Upper lobe of right lung (tissue), 1 donor: Measurements from ENCODE around the gene HOXA10. TPM values are rescaled to one million over a fixed set of nuclear protein-coding genes. Genes with fewer than 3 reads are reported as not detected.

ENCODE experiments used
- ATAC-seq: fragments of 200-7000 bp; cut with Tn5 transposase; one replicate; pipeline ENCODE4 v1.9.1; 2020; ENCODE audit warnings: mild to moderate bottlenecking, moderate library complexity
- DNase-seq: peaks from one replicate; pipeline ENCODE4 v3.0.0-alpha.2; 2020
- H3K27ac ChIP-seq: fragments of 200-600 bp; one replicate; pipeline ENCODE4 v1.8.0; 2022
- H3K27me3 ChIP-seq: fragments of 200-600 bp; one replicate; pipeline ENCODE4 v1.8.0; 2022; ENCODE audit warnings: mild to moderate bottlenecking
- H3K36me3 ChIP-seq: fragments of 200-600 bp; one replicate; pipeline ENCODE4 v1.8.0; 2022
- H3K4me1 ChIP-seq: fragments of 200-600 bp; one replicate; pipeline ENCODE4 v1.8.0; 2022
- H3K4me3 ChIP-seq: fragments of 200-600 bp; one replicate; pipeline ENCODE4 v1.8.0; 2022; ENCODE audit warnings: mild to moderate bottlenecking
- H3K9me3 ChIP-seq: fragments of 200-600 bp; one replicate; pipeline ENCODE4 v1.8.0; 2022
- intact Hi-C: fragments of 100-400 bp; cut with DNase I; formaldehyde crosslinking; loops from one replicate; pipeline ENCODE4 v1.11.0; 2022
- total RNA-seq: library from RNA; stranded (reverse); fragmentation: NEBNext Ultra II Directional; extraction: Animal tissue kit (Norgen Biotek cat#: 25700); gene quantifications from one replicate; pipeline ENCODE4 v1.2.1, GENCODE V29; 2021
- TF ChIP-seq, protein P1 (sequence below): fragments of 200-600 bp; IDR thresholded peaks from one replicate; pipeline ENCODE4 v1.8.0; 2022; ENCODE audit warnings: antibody characterized with exemption
- donor health status: DM: no; HTN: yes; CAD: no; lungs with severe emphysema.

HOXA10 gene
- total RNA-seq, 1 donor from 2014 or later = 0.38 TPM

DNA sequence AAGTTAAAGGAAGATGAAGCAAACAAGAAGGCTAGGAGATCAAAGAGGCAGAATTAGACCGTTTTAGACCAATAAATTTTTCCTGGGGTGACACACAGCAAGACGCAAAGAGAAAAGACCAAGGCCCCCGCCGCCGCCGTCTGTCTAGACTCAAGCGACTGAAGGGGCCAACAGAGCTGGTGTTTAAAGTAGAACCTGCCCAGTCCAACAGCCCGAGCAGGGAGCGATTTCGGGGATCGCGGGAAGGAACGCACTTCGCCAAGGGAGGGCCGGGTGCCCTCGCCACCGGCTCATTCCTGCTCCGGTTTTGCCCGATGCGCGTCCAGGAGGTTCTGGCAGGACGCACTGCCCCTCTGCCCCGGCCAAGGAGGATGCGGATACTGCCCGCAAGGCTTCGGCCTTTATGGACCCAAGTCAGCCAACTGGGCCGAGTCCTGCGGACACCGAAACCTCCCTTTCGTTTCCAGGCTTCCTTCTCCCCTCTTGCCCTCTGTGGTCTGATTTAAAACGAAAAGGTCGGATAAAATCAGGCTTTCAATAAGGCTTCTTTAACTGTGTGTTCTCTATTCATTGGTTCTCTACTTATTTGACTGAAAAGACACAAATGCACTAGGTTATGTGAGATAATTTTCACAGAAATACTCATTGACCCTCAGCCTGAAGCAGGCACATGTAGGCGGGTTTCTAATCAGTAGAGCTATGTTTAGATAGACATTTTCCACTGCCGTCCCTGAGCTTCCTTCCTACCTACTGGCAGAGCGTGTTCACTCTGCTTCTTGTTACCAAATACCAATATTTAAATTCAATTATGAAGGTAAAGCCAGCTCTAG lies 15.5 kb downstream of the HOXA10 start:
- Histone ChIP-seq H3K4me3 (no peak overlapping the region), H3K27ac (no peak overlapping the region), H3K4me1 (peaks cover 28% of the 10 kb centered on the region), H3K9me3 (no peaks in the 10 kb centered on the region), H3K36me3 (no peaks in the 10 kb centered on the region), H3K27me3 (peaks cover 90% of the 10 kb centered on the region)
- peak; percentile 64 for DNase-seq
- no peak for ATAC-seq
- TF ChIP-seq, protein P1, sequence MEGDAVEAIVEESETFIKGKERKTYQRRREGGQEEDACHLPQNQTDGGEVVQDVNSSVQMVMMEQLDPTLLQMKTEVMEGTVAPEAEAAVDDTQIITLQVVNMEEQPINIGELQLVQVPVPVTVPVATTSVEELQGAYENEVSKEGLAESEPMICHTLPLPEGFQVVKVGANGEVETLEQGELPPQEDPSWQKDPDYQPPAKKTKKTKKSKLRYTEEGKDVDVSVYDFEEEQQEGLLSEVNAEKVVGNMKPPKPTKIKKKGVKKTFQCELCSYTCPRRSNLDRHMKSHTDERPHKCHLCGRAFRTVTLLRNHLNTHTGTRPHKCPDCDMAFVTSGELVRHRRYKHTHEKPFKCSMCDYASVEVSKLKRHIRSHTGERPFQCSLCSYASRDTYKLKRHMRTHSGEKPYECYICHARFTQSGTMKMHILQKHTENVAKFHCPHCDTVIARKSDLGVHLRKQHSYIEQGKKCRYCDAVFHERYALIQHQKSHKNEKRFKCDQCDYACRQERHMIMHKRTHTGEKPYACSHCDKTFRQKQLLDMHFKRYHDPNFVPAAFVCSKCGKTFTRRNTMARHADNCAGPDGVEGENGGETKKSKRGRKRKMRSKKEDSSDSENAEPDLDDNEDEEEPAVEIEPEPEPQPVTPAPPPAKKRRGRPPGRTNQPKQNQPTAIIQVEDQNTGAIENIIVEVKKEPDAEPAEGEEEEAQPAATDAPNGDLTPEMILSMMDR = no peak
- intact Hi-C loops = loop anchor here (5.0 kb wide), 1 partner anchor 786 kb away; no protein-coding TSS in a partner anchor

DNA sequence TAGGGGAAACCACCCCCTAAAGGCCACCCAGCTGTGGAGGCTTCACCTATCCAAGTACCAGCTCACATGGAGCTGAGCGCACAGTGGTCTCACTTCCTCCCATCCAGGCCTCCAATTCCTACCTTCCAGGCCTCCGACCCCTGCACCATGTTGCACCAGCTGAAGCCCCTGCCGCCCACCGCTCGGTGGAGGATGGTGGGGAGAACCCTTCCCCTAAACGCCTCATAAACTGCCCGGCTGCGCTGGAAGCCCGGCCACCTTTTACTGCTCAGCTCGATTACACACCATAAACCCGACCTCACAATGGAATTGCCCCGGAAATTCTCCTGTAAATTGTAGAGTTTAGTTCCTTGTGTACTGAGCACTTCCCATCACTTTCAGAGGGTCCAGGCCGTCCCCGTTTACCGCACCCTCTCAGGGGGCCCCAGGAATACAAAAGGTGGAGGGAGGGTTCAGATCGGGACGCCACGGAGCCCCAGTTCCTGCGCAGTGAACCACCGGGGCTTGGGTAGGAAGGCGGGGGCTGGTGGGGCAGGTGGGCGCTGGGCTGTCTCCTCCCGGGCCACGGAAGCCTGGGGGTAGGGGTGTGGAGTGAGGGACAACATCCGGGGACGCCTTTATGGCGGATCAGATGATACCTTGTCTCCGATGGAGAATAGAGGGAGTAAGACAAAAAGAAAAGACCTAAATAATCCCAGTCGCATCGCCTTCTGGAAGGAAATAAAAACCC lies 16.3 kb downstream of the HOXA10 start:
- Histone ChIP-seq H3K27ac (no peak overlapping the region), H3K27me3 (peaks cover 90% of the 10 kb centered on the region), H3K9me3 (no peaks in the 10 kb centered on the region), H3K36me3 (no peaks in the 10 kb centered on the region), H3K4me3 (no peak overlapping the region), H3K4me1 (peaks cover 28% of the 10 kb centered on the region)
- intact Hi-C loops = loop anchor here (5.0 kb wide), 1 partner anchor 786 kb away; no protein-coding TSS in a partner anchor
- DNase-seq (no peak), ATAC-seq (no peak)
- TF ChIP-seq, protein P1 = no peak

DNA sequence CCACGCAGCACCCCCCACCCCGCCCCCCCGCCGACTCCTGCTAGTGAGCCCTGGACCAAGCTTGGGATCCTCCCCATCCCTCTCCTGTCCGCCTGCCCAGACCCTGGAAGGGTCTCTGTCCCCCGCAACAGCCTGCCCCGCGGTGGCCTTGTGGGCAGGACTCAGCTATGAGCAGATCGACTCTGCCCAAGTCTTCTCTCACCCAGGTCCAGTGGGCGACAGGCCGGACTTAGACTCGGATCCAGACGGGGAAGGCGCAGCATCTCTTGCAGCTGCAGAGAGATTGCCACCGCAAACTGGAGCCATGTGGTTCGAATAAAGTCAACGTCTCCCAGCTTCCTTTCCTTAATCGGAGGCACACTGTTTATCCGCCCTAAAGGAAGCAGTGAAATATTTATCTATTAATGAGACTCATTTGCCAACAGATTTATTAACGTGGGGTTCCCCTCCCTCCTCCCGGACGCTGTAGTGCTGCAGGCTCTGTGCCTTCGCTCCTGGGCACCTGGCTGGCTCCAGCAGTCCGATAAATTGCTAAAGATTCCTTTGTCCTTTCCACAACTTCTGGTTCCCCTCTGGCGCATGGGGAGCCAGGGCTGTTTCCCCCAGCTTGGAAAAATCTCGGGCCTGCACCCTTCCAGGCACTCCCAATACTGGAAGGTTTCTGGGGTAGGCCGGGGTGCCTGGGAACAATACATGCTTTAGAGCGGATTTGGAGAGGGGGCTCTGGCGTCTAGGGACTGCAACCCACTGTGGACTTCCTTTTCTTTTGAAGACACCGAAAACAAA lies 17.0 kb downstream of the HOXA10 start:
- Histone ChIP-seq H3K27ac (peak overlapping the region; percentile 79), H3K4me1 (peaks cover 28% of the 10 kb centered on the region), H3K36me3 (no peaks in the 10 kb centered on the region), H3K27me3 (peaks cover 91% of the 10 kb centered on the region), H3K9me3 (no peaks in the 10 kb centered on the region), H3K4me3 (peak overlapping the region; percentile 55)
- ATAC-seq = no peak
- intact Hi-C loops = loop anchor here (5.0 kb wide), 1 partner anchor 785 kb away; no protein-coding TSS in a partner anchor
- TF ChIP-seq, protein P1 = no peak
- DNase-seq = no peak

DNA sequence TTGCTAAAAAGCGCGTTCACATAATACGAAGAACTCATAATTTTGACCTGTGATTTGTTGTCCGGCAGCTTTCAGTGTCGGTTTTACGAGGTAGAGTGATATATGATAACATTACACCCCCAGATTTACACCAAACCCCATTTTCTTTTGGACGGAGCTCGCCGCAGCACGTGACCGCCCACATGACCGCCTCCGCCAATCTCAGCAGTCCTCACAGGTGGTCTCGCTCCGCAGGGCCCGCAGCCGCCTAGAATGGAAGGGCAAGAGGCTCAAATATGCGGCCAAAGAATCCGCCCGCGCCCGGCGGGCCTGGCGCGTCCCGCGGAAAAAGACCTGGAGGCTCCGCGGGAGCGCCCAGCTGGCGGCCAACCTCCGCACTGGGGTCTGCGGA lies 17.6 kb downstream of the HOXA10 start, which contains the start of gene HOXA7:
Gene HOXA7, minus strand, starts transcription at position 168 of the 391 bp plus-strand sequence. Its CDS starts 130 bp downstream, at position 38.
- intact Hi-C loops = loop anchor here (5.0 kb wide), 1 partner anchor 784 kb away; no protein-coding TSS in a partner anchor
- Histone ChIP-seq H3K4me3 (peak within 1 kb of the TSS; percentile 55), H3K36me3 (no peaks in the 10 kb centered on the region), H3K27me3 (peaks cover 91% of the 10 kb centered on the region), H3K4me1 (peaks cover 28% of the 10 kb centered on the region), H3K9me3 (no peaks in the 10 kb centered on the region), H3K27ac (peak within 1 kb of the TSS; percentile 79)
- ATAC-seq (no peak), DNase-seq (peak; percentile 73)
- TF ChIP-seq, protein P1 = no peak
